ENCODE results near the gene GRAMD1B. TPM values are rescaled to one million over a fixed set of nuclear protein-coding genes. Genes with fewer than 3 reads are reported as not detected.

The GRAMD1B gene
- total RNA-seq, 1 experiment from 2014 or later, result 82.1 TPM

- Histone ChIP-seq H3K4me3 (ENCODE audit: low read length) (no peak overlapping the region), H4K20me1 (ENCODE audit: low read length) (no peaks in the 10 kb centered on the region; the same call in 1 of the 2 replicates), H3K27me3 (ENCODE audit: low read length) (no peaks in the 10 kb centered on the region), H3K36me3 (ENCODE audit: low read depth, low read length) (no peaks in the 10 kb centered on the region), H3K4me1 (ENCODE audit: insufficient read depth, low read length) (no peaks in the 10 kb centered on the region; the same call in 1 of the 2 replicates), H3K9me3 (ENCODE audit: low read length) (no peaks in the 10 kb centered on the region), H3K9me2 (replicated peaks; ENCODE audit: low read length) (no peaks in the 10 kb centered on the region), H3K27ac (ENCODE audit: low read length) (no peak overlapping the region), H2AFZ (ENCODE audit: low read length) (no peak overlapping the region), H3K79me2 (ENCODE audit: low read length) (peaks cover 9% of the 10 kb centered on the region; the same call in 1 of the 2 replicates), H3K9ac (ENCODE audit: low read length) (no peak overlapping the region), H3K4me2 (ENCODE audit: low read length) (no peak overlapping the region), H3F3A (ENCODE audit: low read length, unreplicated experiment) (no peaks in the 10 kb centered on the region)
- ATAC-seq (no peak), DNase-seq (no peak)
- BruUV-seq (replicated peaks), result no TSS peak
- ChIA-PET POLR2A (ENCODE audit: unreplicated experiment) (no interaction called here), CTCF (no interaction called here)
- TF ChIP-seq EZH2 (IDR thresholded peaks at IDR 0.05; ENCODE audit: low read length, unreplicated experiment) (no peak), CTCF (conservative IDR thresholded peaks at IDR 0.05; ENCODE audit: low read depth, low read length) (no peak), EZH2phosphoT487 (IDR thresholded peaks at IDR 0.05; ENCODE audit: borderline replicate concordance, low read length) (no peak)
- intact Hi-C loops (cut with micrococcal nuclease), result no loop called here
Measured at GRCh38 chr11:123560006-123560405, 129.9 kb downstream of the GRAMD1B start.

GRCh38 chr11:123561431-123561800 is 131.3 kb downstream of the GRAMD1B start:
- H3K36me3 ChIP-seq (ENCODE audit: low read depth, low read length), result no peaks in the 10 kb centered on the region
- intact Hi-C loops (cut with micrococcal nuclease), result no loop called here
- ChIA-PET POLR2A (ENCODE audit: unreplicated experiment) (no interaction called here), CTCF (interaction anchor here (0.6 kb wide), 1 partner anchor 260 kb away, joined by 4 read pairs; no protein-coding TSS in a partner anchor)
- no peaks in the 10 kb centered on the region for H3F3A ChIP-seq (ENCODE audit: low read length, unreplicated experiment)
- no peak overlapping the region for H3K4me2 ChIP-seq (ENCODE audit: low read length)
- TF ChIP-seq EZH2phosphoT487 (IDR thresholded peaks at IDR 0.05; ENCODE audit: borderline replicate concordance, low read length), result no peak
- TF ChIP-seq CTCF (conservative IDR thresholded peaks at IDR 0.05; ENCODE audit: low read depth, low read length), result no peak; the same call in 1 of the 2 replicates
- no peak for TF ChIP-seq EZH2 (IDR thresholded peaks at IDR 0.05; ENCODE audit: low read length, unreplicated experiment)
- no peaks in the 10 kb centered on the region; the same call in 1 of the 2 replicates for H3K4me1 ChIP-seq (ENCODE audit: insufficient read depth, low read length)
- no peak overlapping the region for H3K4me3 ChIP-seq (ENCODE audit: low read length)
- no peak for ATAC-seq
- no TSS peak for BruUV-seq (replicated peaks)
- no peak overlapping the region for H2AFZ ChIP-seq (ENCODE audit: low read length)
- H3K27me3 ChIP-seq (ENCODE audit: low read length), result no peaks in the 10 kb centered on the region
- H4K20me1 ChIP-seq (ENCODE audit: low read length), result no peaks in the 10 kb centered on the region; the same call in 1 of the 2 replicates
- no peak overlapping the region for H3K9ac ChIP-seq (ENCODE audit: low read length)
- DNase-seq, result no peak
- no peak overlapping the region for H3K27ac ChIP-seq (ENCODE audit: low read length)
- H3K79me2 ChIP-seq (ENCODE audit: low read length), result peaks cover 9% of the 10 kb centered on the region; the same call in 1 of the 2 replicates
- no peaks in the 10 kb centered on the region for H3K9me2 ChIP-seq (replicated peaks; ENCODE audit: low read length)
- H3K9me3 ChIP-seq (ENCODE audit: low read length), result no peaks in the 10 kb centered on the region

GRCh38 chr11:123562158-123562557 is 132.1 kb downstream of the GRAMD1B start:
- intact Hi-C loops (cut with micrococcal nuclease), result no loop called here
- no peak for ATAC-seq
- no peaks in the 10 kb centered on the region for H3K9me2 ChIP-seq (replicated peaks; ENCODE audit: low read length)
- no peaks in the 10 kb centered on the region for H3F3A ChIP-seq (ENCODE audit: low read length, unreplicated experiment)
- no peaks in the 10 kb centered on the region; the same call in 1 of the 2 replicates for H3K4me1 ChIP-seq (ENCODE audit: insufficient read depth, low read length)
- no peaks in the 10 kb centered on the region for H3K9me3 ChIP-seq (ENCODE audit: low read length)
- no peak overlapping the region for H3K4me3 ChIP-seq (ENCODE audit: low read length)
- no peak for DNase-seq
- no TSS peak for BruUV-seq (replicated peaks)
- no peak overlapping the region for H3K4me2 ChIP-seq (ENCODE audit: low read length)
- POLR2A ChIA-PET (ENCODE audit: unreplicated experiment), result no interaction called here
- H3K27ac ChIP-seq (ENCODE audit: low read length), result no peak overlapping the region
- H3K36me3 ChIP-seq (ENCODE audit: low read depth, low read length), result no peaks in the 10 kb centered on the region
- TF ChIP-seq CTCF (conservative IDR thresholded peaks at IDR 0.05; ENCODE audit: low read depth, low read length), result no peak
- no peak for TF ChIP-seq EZH2 (IDR thresholded peaks at IDR 0.05; ENCODE audit: low read length, unreplicated experiment)
- no peak for TF ChIP-seq EZH2phosphoT487 (IDR thresholded peaks at IDR 0.05; ENCODE audit: borderline replicate concordance, low read length)
- no peak overlapping the region for H3K9ac ChIP-seq (ENCODE audit: low read length)
- peaks cover 9% of the 10 kb centered on the region; the same call in 1 of the 2 replicates for H3K79me2 ChIP-seq (ENCODE audit: low read length)
- H2AFZ ChIP-seq (ENCODE audit: low read length), result no peak overlapping the region
- H4K20me1 ChIP-seq (ENCODE audit: low read length), result no peaks in the 10 kb centered on the region; the same call in 1 of the 2 replicates
- no peaks in the 10 kb centered on the region for H3K27me3 ChIP-seq (ENCODE audit: low read length)
- CTCF ChIA-PET, result no interaction called here
